Superior temporal gyrus (tissue), 1 donor: ENCODE results near the gene GRIN3A.
"Not testable (repeated sequence)": the region's sequence is repeated elsewhere in the genome, so short reads cannot be mapped to it uniquely, and the experiment has no call there.

ENCODE experiments used
- DNase-seq: peaks from one replicate; pipeline ENCODE4 v3.0.0-alpha.2; 2016; ENCODE audit errors: extremely low spot score

GRIN3A gene

DNA sequence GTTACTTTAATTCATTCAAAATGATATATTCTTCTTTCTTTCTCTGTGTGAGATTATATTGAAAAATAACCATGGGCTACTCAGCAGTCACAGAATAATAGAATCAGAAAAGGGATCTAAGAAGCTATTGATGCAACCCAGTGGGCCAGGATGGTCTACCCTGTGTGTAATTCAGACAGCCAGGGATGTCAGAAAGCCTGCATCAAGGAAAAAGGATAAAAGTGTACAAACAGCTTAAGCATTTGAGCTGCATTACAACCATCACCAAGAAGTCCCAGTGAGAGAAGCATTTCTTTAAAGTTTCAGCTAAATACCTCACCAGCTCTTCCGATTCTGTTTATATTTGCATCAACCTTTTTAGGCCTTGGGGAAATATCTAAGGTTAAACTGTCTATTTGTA is 105.8 kb downstream of the GRIN3A start:
- DNase-seq: no peak

- no peak for DNase-seq
Measured at GRCh38 chr9:101631892-101632291, 106.6 kb downstream of the GRIN3A start.

- no peak for DNase-seq
Measured at GRCh38 chr9:101629636-101630035, 108.8 kb downstream of the GRIN3A start.

DNA sequence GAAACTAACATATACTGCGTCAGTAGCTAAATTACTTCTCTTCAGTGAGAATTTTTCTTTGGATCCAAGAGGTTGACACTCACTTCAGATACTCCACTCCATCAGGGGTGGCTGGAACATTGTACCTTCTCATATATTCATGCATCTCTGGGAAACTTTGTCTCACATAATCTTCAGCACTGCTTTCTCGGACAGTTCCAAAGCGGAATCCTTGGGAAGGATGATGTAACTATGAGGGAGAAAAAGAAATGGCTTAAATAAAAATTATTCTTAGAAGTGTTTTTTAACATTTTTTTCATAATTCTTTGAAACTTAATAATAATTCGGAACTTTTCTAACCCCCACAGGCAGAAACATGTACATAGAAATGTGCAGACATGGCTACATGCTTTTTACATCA is 110.3 kb downstream of the GRIN3A start:
- no peak for DNase-seq

DNA sequence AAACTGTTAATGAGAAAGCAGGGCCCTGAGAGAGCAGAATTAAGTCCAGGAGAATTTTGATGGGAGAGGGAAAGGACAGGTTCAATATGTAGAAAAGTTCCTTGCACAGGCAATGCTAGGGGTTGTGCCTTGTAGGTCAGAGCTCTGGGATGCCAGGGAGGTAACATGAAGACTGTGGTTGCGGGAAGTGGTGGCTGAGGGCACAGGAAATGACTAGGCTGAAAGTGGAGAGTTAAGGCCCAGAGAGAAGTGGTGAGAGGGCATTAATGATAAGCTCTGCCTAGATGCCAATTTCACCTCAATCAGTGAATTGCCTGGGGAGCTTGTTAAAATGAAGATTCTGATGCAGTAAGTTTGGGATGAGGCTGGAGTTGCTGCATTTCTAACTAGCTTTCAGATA is 112.2 kb downstream of the GRIN3A start:
- no peak for DNase-seq

DNA sequence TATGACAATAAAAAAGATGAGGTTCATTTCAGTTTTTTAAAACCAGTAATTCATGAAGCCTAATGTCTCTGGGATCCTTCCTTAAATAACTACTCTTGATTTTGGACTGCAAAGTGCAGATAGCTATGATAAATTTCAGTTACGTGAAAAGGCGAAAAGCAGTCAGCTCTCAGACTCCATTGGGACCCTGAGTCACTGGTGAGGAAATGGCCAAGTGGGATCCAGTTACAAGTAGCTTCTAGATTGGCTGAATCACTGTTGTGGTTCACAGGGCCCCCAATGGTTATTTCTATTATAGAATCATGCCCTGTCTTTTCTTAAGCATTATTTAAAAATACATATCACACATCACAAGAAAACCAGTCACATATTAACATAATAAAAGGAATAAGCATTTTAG is 112.6 kb downstream of the GRIN3A start:
- no peak for DNase-seq

- DNase-seq: no peak
Measured at GRCh38 chr9:101620452-101620851, 118.0 kb downstream of the GRIN3A start.

DNA sequence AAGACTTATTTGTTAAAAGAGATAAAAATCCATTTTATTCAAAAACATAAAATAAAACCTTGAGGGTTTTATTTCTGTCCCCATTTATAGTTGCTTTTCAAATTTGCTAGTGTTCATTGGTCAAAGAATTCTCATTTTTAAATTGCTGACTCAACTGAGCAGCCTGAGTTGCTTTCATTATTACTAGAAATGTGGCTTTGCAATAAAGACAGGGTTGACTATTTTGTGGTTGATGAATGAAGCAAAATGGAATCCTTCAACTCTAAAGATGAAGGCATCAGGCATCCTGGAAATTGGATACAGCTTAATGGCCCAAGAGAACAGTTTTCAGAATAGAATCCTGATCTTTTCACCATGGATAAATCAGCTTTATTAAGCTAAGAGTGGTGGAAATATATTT is 119.7 kb downstream of the GRIN3A start:
- DNase-seq: no peak

- DNase-seq: no peak
Measured at GRCh38 chr9:101605547-101605946, 132.9 kb downstream of the GRIN3A start.

DNA sequence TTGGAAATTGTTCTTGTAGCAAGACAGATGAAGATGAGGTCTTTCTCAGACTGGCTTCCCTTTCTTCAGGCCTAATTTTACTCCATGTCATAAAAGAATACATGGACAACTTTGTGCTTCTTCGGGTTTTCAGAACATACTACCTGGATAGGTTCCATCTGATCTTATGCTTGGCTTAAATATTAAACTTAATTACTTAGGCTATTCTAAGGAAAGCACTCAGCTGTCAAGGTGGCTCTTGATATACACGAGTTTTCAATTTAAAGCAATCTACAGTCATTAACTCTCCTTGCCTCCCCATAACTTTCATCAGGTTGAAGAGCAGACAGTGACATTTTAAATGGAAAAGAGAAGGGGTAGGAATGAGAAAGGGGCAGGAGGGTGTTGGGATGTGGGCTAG is 134.2 kb downstream of the GRIN3A start:
- DNase-seq: no peak

GRCh38 chr9:101601904-101602765 is 136.3 kb downstream of the GRIN3A start:
- DNase-seq: peak; percentile 88

GRCh38 chr9:101594796-101595195 is 143.7 kb downstream of the GRIN3A start, which contains the start of gene PPP3R2:
PPP3R2 (minus strand) TSS chr9:101594969; CDS start chr9:101594921, 48 bp downstream.
- DNase-seq: no peak

GRCh38 chr9:101593345-101593744 is 145.1 kb downstream of the GRIN3A start:
- no peak for DNase-seq

DNA sequence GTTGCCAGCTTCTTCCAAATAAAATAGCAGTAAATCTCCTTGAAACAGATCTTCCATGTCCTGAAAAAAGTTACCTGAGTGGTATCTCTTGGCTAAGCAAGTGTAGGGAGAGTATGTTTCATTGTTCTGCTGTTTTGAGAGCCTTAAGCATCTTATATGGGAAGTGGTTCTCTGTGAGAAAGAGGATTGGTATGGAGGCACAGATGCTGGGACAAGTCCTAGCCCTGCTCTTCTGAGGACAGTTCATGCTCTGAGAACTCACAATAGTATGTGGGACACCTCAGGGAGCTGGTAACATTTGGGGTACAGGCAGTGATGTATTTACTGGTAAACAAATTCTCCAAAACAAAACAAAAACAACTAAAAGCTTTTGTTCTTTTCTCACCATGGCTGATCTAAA is 145.7 kb downstream of the GRIN3A start:
- DNase-seq: no peak

DNA sequence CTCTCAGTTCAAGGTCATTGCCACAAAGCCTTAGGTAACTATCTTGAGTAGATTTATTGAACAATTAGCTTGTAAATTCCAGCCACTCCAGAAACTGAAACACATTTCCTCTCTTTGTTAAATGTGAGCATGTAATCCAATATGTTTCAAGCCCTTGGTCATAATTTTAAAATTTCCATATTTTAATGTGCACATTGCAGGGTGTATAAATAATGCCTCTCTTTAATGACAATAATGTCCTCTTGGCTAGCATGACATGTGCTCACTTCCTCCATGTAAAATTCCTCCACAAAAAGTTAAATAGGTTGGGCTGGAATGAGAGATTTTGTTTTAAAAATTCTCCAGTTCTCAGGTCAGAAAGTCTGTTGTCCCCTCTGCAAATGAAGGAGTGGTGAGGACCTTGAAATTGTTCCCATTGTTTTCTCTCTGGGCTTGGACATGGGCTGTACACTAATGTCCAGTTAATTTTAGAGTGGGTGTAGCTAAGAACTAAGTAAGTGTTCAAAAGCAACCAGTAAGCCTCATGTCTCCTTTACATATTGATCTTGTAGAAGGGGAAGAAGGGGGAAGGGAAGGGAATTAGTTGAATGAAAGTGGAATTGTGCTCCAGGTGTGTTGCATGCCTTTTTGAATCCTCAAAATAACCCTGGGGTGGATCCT is 146.5 kb downstream of the GRIN3A start:
- DNase-seq: no peak

DNA sequence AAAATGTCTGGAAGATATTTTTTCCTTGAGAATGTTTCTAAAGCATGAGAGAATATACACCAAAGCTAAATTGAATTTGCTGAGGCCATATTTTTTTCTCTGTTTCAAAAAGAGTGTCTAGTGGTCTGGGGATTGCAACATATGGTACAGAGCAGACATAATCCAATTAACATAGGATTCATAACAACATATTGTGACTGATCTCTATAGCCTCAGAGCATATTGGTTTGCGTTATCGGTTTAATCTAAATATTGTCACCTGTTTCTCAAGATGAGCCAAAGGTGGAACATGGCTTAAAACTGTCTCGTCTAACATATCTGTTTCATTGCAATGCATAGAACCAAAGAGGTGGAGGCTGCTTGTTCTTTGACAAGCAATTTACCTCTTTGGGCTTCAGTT is 147.5 kb downstream of the GRIN3A start:
- no peak for DNase-seq

DNA sequence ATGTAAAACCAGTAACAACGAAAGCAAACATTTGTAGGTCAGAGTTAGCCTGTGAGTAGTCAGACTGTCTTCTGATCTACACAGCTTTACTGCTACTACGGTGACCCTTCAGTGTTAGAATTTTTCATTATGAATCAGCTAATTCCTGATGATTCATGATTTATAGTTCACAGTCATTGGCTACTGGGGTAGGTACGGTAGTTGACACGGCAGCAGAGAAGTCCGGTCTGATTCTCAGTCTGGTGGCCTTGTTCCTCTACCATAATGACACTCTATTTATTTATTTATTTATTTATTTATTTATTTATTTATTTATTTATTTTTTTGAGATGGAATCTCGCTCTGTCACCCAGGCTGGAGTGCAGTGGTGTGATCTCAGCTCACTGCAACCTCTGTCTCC is 148.4 kb downstream of the GRIN3A start:
- not testable (repeated sequence) for DNase-seq

DNA sequence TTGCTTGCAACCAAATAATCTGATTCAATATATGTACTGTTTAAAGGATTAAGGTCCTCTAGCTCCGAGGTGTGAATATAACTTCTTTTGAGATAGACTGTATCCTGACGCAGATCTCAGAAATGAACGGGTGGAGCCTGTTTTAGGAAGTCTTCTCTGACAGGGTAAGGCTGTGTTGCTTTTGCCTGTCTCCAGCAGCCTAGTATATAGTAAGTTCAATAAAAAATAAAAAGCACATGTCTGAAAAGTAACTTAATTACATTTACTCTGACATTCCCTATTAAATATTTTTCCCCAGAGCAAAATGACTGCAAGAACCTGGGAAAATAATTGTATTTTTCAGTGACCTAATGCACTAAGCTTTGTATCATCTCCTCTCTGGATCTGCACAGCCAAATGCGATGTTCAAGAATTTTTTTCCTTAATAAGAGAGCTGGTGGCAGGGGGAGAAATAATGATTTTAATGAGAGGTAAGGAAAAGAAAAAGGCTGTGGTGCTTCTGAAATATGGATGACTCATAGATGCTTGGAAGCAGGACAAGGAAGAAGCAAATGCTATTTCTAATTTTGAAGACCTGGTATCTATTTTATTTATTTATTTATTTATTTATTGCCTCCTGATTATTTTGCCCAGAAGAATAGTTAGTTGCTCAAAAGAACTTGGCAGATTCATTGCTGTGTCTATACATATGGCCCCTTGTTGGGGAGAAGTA is 151.0 kb downstream of the GRIN3A start:
- no peak for DNase-seq

GRCh38 chr9:101586651-101587050 is 151.8 kb downstream of the GRIN3A start:
- DNase-seq: no peak

GRCh38 chr9:101585740-101586139 is 152.7 kb downstream of the GRIN3A start:
- no peak for DNase-seq

DNA sequence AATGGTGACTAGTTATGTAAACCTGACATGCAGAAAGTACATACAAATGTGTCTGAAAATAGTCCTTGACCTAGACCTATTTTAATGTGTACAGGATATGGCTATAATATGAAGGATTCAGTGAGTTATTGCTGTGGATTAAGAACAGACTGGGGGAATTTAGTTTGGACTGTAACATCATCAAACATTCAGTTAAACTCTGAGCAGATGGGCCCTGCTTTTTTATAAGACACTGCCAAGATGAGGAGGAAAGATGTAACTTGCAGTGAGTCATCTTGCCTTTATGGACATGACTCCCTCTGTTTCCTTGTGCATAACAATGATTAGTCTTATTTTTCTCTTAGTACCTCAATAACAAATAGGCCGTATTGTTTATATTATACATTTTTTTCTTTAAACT is 155.9 kb downstream of the GRIN3A start:
- peak; percentile 62 for DNase-seq

DNA sequence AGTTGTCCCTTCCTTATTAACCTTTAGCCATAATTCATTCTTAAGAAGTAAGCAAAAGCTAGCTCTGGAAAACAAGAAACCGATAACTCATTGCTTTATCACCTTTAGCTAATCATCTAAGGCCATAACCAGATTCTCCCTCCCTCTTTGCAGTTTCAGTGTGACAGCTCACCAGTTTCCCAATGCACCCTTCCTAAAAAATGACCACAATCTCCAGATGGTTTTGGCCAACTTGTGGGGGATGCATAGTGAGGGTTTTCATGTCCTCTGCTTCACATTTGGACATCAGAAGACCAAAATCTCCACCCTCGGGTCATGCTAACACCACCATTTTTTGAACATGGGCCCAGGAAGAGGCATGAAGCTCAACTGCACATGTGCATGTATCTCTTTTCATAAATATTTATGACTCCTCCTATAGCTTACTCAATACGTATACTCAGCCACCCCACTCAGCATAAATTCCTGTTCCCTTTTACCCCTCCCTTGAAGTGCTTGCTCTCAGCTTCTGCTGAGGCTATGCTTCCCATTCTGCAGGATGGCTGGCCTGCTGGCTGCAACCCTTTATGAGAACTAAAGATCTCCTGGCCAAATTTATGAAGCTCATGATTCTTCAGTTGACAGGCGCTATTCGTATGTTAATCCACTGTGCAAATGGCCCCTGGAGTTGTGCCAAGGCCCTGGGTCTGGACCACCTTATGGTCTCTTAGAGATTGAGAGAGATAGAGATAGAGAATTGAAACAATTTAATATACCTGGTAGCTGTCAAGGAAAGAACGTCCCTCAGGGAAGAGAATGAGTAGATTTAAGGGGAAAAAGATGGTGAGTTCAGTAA is 158.5 kb downstream of the GRIN3A start:
- no peak for DNase-seq
